ENCODE results near the gene SLC4A1AP.

The SLC4A1AP gene

GRCh38 chr2:27729198-27729597, 65.5 kb downstream of the SLC4A1AP start:
- TF ChIP-seq CTCF (IDR thresholded peaks at IDR 0.05; ENCODE audit: insufficient read depth, low read depth, low read length, missing control alignments): no peak
- H3K4me3 ChIP-seq (ENCODE audit: low read length): no peak overlapping the region
- DNase-seq (ENCODE audit: low read depth): no peak

- H3K4me3 ChIP-seq (ENCODE audit: low read length): no peak overlapping the region
- TF ChIP-seq CTCF (IDR thresholded peaks at IDR 0.05; ENCODE audit: insufficient read depth, low read depth, low read length, missing control alignments): no peak
- DNase-seq (ENCODE audit: low read depth): no peak
Observed at GRCh38 chr2:27729614-27730013, 65.9 kb downstream of the SLC4A1AP start.

- TF ChIP-seq CTCF (IDR thresholded peaks at IDR 0.05; ENCODE audit: insufficient read depth, low read depth, low read length, missing control alignments): no peak
- DNase-seq (ENCODE audit: low read depth): no peak
- H3K4me3 ChIP-seq (ENCODE audit: low read length): no peak overlapping the region
Observed at GRCh38 chr2:27730261-27730662, 66.6 kb downstream of the SLC4A1AP start.

- H3K4me3 ChIP-seq (ENCODE audit: low read length): no peak overlapping the region
- no peak for TF ChIP-seq CTCF (IDR thresholded peaks at IDR 0.05; ENCODE audit: insufficient read depth, low read depth, low read length, missing control alignments)
- DNase-seq (ENCODE audit: low read depth): peak; percentile 97
Observed at GRCh38 chr2:27730980-27731691, 67.4 kb downstream of the SLC4A1AP start.

- H3K4me3 ChIP-seq (ENCODE audit: low read length): no peak overlapping the region
- TF ChIP-seq CTCF (IDR thresholded peaks at IDR 0.05; ENCODE audit: insufficient read depth, low read depth, low read length, missing control alignments): no peak
- DNase-seq (ENCODE audit: low read depth): no peak
Observed at GRCh38 chr2:27734305-27734704, 70.6 kb downstream of the SLC4A1AP start.

- no peak for TF ChIP-seq CTCF (IDR thresholded peaks at IDR 0.05; ENCODE audit: insufficient read depth, low read depth, low read length, missing control alignments)
- H3K4me3 ChIP-seq (ENCODE audit: low read length): peak overlapping the region; percentile 27
- peak; percentile 67 for DNase-seq (ENCODE audit: low read depth)
Observed at GRCh38 chr2:27735263-27735904, 71.7 kb downstream of the SLC4A1AP start.

Measured in epithelial cell of esophagus (primary cell).